Fibroblast of villous mesenchyme (primary cell): Measurements from ENCODE around the gene C11orf52. TPM values are rescaled to one million over a fixed set of nuclear protein-coding genes. Genes with fewer than 3 reads are reported as not detected.

Experiments used
- DNase-seq: peaks from one replicate; pipeline ENCODE4 v3.0.0-alpha.2; 2010; ENCODE audit warnings: low read depth
- H3K4me3 ChIP-seq: 2 replicates; pipeline ENCODE4 v1.5.1; 2011; ENCODE audit warnings: low read depth, mild to moderate bottlenecking, low read length
- small RNA-seq: library from RNA; depleted of rRNA; stranded (forward); fragments of <200 nt; gene quantifications from one replicate; pipeline ENCODE3, GENCODE V24; 2012
- total RNA-seq: library from RNA; depleted of rRNA; stranded (reverse); fragments of >200 nt; gene quantifications from 2 replicates; pipeline ENCODE4 v1.2.3, GENCODE V29; 2012
- TF ChIP-seq, protein P1 (sequence below): IDR thresholded peaks from 2 replicates; pipeline ENCODE4 v1.5.1; 2012; ENCODE audit warnings: low read depth, mild to moderate bottlenecking, low read length; ENCODE audit not compliant: insufficient read depth

Gene C11orf52
- total RNA-seq, 1 donor = 0.86 TPM

DNA sequence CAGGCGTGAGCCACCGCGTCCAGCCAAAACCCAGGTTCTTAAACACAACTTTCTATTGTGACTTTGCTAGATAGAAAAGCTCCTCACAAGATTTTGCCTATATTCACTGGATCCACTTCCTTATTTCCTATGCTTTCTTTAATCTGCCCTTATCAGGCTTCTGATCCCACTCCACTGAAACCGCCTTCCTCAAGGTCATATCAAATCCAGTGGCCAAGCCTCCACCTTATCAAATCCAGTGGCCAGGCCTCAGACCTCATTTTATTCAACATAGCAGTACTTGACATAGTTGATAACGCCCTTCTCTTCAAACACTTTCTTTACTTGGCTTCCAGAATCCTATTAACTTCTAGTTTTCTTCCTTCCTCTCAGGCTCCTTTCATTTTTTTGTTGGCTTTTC, 48.0 kb downstream of the C11orf52 start:
- TF ChIP-seq, protein P1, sequence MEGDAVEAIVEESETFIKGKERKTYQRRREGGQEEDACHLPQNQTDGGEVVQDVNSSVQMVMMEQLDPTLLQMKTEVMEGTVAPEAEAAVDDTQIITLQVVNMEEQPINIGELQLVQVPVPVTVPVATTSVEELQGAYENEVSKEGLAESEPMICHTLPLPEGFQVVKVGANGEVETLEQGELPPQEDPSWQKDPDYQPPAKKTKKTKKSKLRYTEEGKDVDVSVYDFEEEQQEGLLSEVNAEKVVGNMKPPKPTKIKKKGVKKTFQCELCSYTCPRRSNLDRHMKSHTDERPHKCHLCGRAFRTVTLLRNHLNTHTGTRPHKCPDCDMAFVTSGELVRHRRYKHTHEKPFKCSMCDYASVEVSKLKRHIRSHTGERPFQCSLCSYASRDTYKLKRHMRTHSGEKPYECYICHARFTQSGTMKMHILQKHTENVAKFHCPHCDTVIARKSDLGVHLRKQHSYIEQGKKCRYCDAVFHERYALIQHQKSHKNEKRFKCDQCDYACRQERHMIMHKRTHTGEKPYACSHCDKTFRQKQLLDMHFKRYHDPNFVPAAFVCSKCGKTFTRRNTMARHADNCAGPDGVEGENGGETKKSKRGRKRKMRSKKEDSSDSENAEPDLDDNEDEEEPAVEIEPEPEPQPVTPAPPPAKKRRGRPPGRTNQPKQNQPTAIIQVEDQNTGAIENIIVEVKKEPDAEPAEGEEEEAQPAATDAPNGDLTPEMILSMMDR = no peak
- DNase-seq = no peak

DNA sequence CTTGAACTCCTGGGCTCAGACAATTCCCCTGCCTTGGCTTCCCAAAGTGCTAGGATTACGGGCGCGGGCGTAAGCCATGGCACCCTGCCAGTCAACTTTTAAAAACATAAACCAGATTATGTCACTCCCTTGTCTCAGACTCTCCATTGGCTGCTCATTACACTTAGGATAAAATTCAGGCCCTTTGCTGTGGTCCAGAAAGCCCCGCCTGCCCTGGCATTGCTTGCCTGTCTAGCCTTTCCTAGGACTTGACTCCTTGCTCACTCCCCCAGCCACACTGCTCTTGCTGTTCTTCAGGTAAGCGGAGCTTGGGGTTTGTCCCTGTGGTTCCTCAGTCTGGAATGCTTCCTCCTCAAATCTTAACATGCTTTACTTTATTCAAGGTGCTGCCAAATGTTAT, 48.9 kb downstream of the C11orf52 start:
- H3K4me3 ChIP-seq = no peak overlapping the region
- no peak for DNase-seq
- TF ChIP-seq, protein P1 = no peak

More for the DNA sequence above, 48.0 kb downstream of the C11orf52 start:
- H3K4me3 ChIP-seq = no peak overlapping the region

DNA sequence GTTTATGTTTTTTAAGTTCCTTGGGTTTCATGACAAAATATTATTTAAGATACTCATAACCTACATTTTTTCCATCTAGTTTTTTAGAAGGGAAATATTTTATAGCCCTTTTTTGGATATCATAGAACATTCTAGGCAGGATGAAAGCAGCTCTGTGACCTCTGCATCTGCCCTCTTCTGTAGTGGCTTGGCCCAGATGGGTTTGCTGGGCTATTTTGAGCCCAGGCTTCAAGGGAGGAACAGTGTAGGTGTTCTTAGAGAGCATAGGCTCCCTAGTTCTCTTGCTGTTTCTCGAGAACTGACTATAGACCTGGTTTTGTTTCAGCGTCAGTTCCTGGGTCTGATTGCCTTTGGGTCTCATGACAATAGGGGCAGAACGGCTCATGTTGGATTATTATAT, 50.6 kb downstream of the C11orf52 start:
- TF ChIP-seq, protein P1 = no peak
- DNase-seq = no peak
- H3K4me3 ChIP-seq = no peak overlapping the region

DNA sequence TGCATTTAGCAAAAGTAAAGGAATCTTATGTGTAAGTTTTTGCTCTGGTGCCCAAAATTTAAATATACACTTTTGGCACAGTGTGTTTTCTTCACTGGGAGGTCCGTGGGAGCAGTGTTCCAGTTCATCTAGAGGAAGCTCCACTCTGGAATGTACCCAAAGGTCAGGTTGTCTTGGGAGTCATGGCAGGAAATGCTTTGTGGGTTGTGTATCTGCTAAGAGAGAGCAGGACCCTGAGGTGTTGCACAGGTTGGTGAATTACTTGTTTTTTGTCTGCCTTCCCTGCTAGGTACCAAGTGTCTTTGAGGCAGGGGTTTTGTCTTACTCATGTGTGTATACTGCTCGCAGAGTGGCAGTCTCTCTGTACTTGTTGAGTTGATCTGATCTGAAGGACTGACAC, 55.7 kb downstream of the C11orf52 start:
- H3K4me3 ChIP-seq = no peak overlapping the region
- TF ChIP-seq, protein P1 = no peak
- DNase-seq = no peak

DNA sequence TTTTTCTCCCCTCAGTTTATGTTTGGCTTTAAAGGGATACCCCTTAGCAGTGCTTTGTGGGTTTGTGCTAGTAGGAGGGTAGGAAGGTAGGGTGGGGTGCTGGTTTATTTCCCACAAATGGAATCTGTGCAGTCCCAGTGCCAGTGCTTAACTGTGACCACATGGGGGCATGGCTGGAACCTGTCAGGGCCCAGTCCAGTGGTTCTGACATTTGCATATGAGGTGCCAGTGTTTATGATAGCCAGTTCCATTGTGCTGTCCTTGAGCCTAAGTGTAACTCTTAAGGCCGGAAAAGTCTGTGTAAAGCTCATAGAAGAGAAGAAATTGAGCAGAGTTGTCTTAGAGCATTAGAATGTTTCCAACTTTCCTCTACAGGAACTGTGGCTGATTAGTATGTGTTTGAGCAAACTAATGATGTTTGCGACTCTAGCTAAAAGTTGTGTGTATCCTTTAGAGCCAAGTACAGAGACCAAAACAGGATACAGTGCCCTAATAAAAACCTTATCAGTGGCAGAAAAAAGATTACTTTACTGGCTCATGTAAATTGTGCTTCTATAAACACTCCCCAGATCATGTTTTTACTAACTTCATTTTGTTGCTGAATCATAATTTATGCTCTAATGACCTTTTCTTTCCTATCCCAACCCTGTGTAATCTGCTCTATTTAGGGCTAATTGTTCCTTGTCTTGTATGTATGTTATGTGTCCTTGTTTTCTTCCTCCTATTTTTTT, 56.5 kb downstream of the C11orf52 start:
- DNase-seq = peak; percentile 75
- TF ChIP-seq, protein P1 = peak; percentile 20
- no peak overlapping the region for H3K4me3 ChIP-seq

DNA sequence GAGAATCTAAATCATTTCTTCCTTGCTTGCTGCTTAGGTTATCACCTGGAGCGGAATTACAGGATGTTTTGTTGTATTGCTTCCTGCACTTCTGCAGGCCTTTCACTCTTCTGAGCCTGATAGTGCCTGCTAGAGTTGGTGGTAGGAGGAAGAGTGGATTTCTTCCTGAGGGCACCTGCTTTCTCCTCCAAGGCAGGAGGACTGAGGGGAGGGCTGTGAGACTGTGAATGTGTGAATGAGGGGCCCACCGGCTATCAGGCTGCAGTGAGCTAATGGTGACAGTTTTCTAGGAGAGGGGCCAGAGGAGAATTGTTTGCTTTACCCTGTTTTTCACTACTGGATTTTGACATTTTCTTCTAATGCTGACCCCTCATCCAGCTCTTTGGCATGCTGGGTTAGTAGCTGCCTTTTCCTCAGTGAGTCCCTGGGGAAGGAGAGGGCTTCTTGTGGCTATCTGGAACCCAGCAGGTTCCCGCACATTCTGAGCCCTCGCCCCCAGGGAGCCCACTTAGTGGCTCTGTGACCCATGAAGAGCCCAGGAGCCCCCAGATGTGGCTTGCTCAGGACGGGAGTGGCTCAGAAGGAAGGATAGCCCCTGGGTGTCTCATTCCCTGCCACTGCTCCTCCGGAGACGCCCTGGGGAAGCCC, 57.5 kb downstream of the C11orf52 start:
- TF ChIP-seq, protein P1 = no peak
- DNase-seq = no peak
- peak overlapping the region; percentile 67 for H3K4me3 ChIP-seq

Small RNA genes within 50 kb of the gene (small RNA-seq; reads per million reads assigned to genes)
- gene C11orf52 = not detected
- not detected for gene RNA5SP351
- gene RPL37AP8 = not detected

Other genes with a start within 250 kb of the C11orf52 start
- 25.1 and 38.9 TPM in 2 replicates for gene PPP2R1B, start 152.5 kb upstream of the C11orf52 start, total RNA-seq
- 35.8 and 49.7 TPM in 2 replicates for gene ALG9, start 47.3 kb upstream of the C11orf52 start, total RNA-seq
- 2.3 and 4.3 TPM in 2 replicates for gene FDXACB1, start 39.7 kb upstream of the C11orf52 start, total RNA-seq
- 4.3 and 7.7 TPM in 2 replicates for gene CFAP68, start 39.4 kb upstream of the C11orf52 start, total RNA-seq
- 11.0 and 20.7 TPM in 2 replicates for gene CRYAB, start 7.1 kb upstream of the C11orf52 start, total RNA-seq
- gene HSPB2, start 6.2 kb upstream of the C11orf52 start, total RNA-seq = 0.43 and 0.64 TPM in 2 replicates
- gene DIXDC1, start 18.4 kb downstream of the C11orf52 start, total RNA-seq = 27.1 and 30.2 TPM in 2 replicates
- gene DLAT, start 106.5 kb downstream of the C11orf52 start, total RNA-seq = 49.6 and 56.6 TPM in 2 replicates
- gene PIH1D2, start 155.1 kb downstream of the C11orf52 start, total RNA-seq = 1.3 and 2.6 TPM in 2 replicates
- gene NKAPD1, start 155.4 kb downstream of the C11orf52 start, total RNA-seq = 20.6 and 30.7 TPM in 2 replicates
- gene TIMM8B, start 167.8 kb downstream of the C11orf52 start, total RNA-seq = 57.0 and 64.3 TPM in 2 replicates
- gene SDHD, start 168.0 kb downstream of the C11orf52 start, total RNA-seq = 121 and 140 TPM in 2 replicates
- 1.6 and 2.2 TPM in 2 replicates for gene IL18, start 245.2 kb downstream of the C11orf52 start, total RNA-seq
- 0.32 TPM in 1 of 2 replicates, not detected in the other for gene TEX12, start 248.5 kb downstream of the C11orf52 start, total RNA-seq